HFF-Myc (cell line): ENCODE results near the gene SLC49A4.

ENCODE experiments used
- DNase-seq: peaks from one replicate; pipeline ENCODE4 v3.0.0-alpha.2; 2011; ENCODE audit warnings: low read depth; ENCODE audit errors: extremely low read depth
- H3K4me3 ChIP-seq: replicated peaks from 2 replicates; pipeline ENCODE4 v1.5.1; 2011; ENCODE audit warnings: low read depth, mild to moderate bottlenecking, control low read depth, low read length
- CTCF ChIP-seq: IDR thresholded peaks from 2 replicates; pipeline ENCODE4 v1.5.1; 2012; ENCODE audit warnings: mild to moderate bottlenecking, low read depth, low read length, control low read depth; ENCODE audit errors: missing control alignments

The SLC49A4 gene

GRCh38 chr3:122760453-122761271 lies 34.2 kb upstream of the SLC49A4 start:
- no peak for TF ChIP-seq CTCF
- no peak overlapping the region for H3K4me3 ChIP-seq
- no peak for DNase-seq

GRCh38 chr3:122766430-122766829 lies 28.4 kb upstream of the SLC49A4 start:
- no peak for DNase-seq
- no peak for TF ChIP-seq CTCF
- H3K4me3 ChIP-seq: no peak overlapping the region

GRCh38 chr3:122767540-122768372 lies 27.1 kb upstream of the SLC49A4 start:
- no peak for DNase-seq
- no peak for TF ChIP-seq CTCF
- no peak overlapping the region for H3K4me3 ChIP-seq

GRCh38 chr3:122770521-122771202 lies 24.2 kb upstream of the SLC49A4 start:
- H3K4me3 ChIP-seq: no peak overlapping the region
- no peak for TF ChIP-seq CTCF
- no peak for DNase-seq

GRCh38 chr3:122772827-122773226 lies 22.0 kb upstream of the SLC49A4 start:
- H3K4me3 ChIP-seq: no peak overlapping the region
- no peak for TF ChIP-seq CTCF
- no peak for DNase-seq

GRCh38 chr3:122773944-122774509 lies 20.8 kb upstream of the SLC49A4 start:
- TF ChIP-seq CTCF: no peak

More at GRCh38 chr3:122773944-122774509, 20.8 kb upstream of the SLC49A4 start:
- H3K4me3 ChIP-seq: no peak overlapping the region
- DNase-seq: no peak
